Fibroblast of lung (primary cell): ENCODE data around the gene PLTP.

Experiments
- CTCF ChIP-seq, 2 donors: IDR thresholded peaks in 1 of 2; conservative IDR thresholded peaks in 1 of 2; 1 replicate in 1 of 2; 2 replicates in 1 of 2; pipeline ENCODE4 v1.5.1; 2011 to 2012; ENCODE audit warnings: low read length in 2 of 2, control low read depth in 1 of 2, inconsistent platforms in 1 of 2, low read depth in 1 of 2, mild to moderate bottlenecking in 1 of 2
- EZH2 ChIP-seq: IDR thresholded peaks from 2 replicates; pipeline ENCODE4 v1.5.1; 2012; ENCODE audit warnings: low read length, control low read depth, mild to moderate bottlenecking; ENCODE audit errors: missing control alignments

- TF ChIP-seq CTCF (conservative IDR thresholded peaks at IDR 0.05 in 1 of 2, IDR thresholded peaks at IDR 0.05 in 1 of 2; ENCODE audit: low read depth in 1 of 2, low read length in 2 of 2) = no peak
- TF ChIP-seq EZH2 = no peak
Observed at GRCh38 chr20:45910670-45911485, 1.1 kb downstream of the PLTP start.
